HG03354 (cell line): Measurements from ENCODE around the gene PSKH1.
"Not testable (repeated sequence)": the region's sequence is repeated elsewhere in the genome, so short reads cannot be mapped to it uniquely, and the experiment has no call there.

Experiments used
- ATAC-seq: cut with Tn5 transposase; IDR thresholded peaks from one replicate; pipeline ENCODE4 v1.9.1; 2021; ENCODE audit warnings: mild to moderate bottlenecking; ENCODE audit not compliant: unreplicated experiment, poor library complexity, severe bottlenecking

Gene PSKH1

GRCh38 chr16:67884684-67885083 lies 8.4 kb upstream of the PSKH1 start, which contains the start of gene NRN1L:
Gene NRN1L, plus strand, starts transcription at chr16:67884885. Its CDS starts 19 bp downstream, at chr16:67884904.
- no peak for ATAC-seq

- no peak for ATAC-seq
Observed at GRCh38 chr16:67885545-67885944, 7.5 kb upstream of the PSKH1 start.

DNA sequence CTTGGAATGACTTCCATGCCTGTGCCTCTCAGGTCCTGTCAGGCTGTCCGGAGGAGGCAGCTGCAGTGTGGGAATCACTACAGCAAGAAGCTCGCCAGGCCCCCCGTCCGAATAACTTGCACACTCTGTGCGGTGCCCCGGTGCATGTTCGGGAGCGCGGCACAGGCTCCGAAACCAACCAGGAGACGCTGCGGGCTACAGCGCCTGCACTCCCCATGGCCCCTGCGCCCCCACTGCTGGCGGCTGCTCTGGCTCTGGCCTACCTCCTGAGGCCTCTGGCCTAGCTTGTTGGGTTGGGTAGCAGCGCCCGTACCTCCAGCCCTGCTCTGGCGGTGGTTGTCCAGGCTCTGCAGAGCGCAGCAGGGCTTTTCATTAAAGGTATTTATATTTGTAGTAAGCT lies 7.1 kb upstream of the PSKH1 start:
- no peak for ATAC-seq

GRCh38 chr16:67886387-67886786 lies 6.7 kb upstream of the PSKH1 start:
- ATAC-seq, result no peak

DNA sequence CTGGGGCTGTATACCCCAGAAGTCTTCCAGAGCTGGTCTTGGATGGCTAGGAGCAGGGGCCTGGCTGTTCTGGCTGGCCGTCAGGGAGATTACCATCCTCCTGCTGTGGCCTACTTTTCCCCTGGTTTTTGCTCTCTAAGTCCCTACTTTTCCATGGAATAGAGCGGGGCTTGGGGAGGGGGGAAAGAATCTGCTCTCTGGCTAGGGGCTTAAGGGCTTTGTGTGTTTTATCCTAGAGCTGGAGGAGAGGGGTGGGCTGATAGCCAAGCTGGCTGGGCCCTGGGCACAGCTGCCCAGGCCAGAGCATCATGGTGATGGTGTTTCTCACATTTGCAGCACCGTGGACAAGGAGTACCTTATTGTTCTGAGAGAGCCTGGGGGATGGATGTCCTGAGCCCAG lies 4.7 kb upstream of the PSKH1 start:
- no peak for ATAC-seq

- ATAC-seq, result no peak
Observed at GRCh38 chr16:67892375-67892774, 679 bp upstream of the PSKH1 start.

DNA sequence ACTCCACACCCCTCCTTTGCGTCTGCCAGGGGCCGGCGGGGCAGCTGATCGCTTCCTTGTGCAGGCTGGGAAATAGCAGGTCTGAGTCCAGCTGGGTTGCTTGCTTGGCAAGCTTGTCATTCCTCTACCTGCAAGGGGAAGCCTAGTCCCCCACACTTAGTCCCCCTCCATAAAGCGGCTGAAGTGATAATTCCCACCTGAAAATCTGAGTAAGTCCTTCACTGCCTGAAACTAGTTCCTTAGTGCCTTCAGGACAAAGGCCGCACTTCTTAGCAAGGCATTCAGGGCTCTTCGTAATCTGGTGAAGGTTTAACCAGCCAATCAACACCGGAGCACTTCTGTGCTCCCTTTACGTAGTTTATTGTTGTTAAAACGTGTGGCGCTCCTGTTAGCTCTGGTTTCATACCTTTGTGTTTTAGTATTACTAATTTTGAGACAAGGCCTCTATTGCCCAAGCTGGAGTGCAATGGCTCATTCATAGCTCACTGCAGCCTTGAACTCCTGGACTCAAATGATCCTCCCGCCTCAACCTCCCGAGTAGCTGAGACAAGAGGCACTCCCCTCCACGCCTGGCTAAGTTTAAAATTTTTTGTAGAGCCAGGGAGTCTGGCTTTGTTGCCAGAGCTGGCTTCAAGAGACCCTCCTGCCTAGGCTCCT lies 817 bp downstream of the PSKH1 start:
- ATAC-seq, result no peak

GRCh38 chr16:67897231-67897630 lies 4.2 kb downstream of the PSKH1 start:
- ATAC-seq, result no peak

- ATAC-seq, result no peak
Observed at GRCh38 chr16:67901734-67902133, 8.7 kb downstream of the PSKH1 start.

DNA sequence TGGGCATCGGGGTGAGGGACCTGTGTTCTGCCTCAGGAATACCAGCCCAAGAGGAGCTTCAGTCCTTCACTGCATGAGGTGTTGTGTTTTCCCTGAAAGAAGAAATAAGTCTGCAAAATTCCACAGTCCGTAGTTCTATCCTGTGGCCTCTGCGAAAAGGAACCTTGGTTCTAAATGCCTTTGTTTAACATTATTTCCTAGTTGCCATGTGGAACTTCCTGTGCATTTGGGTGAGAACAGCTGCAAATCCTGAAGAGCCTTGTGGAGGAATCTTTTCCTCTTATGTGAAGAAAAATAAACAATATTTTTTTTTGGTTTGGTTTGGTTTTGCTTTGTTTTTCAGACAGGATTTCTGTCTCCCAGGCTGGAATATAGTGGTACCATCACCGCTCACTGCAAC lies 9.8 kb downstream of the PSKH1 start:
- no peak for ATAC-seq

GRCh38 chr16:67907397-67908180 lies 14.5 kb downstream of the PSKH1 start:
- ATAC-seq, result no peak

- ATAC-seq, result no peak
Observed at GRCh38 chr16:67909056-67909742, 16.1 kb downstream of the PSKH1 start.

- no peak for ATAC-seq
Observed at GRCh38 chr16:67910158-67910557, 17.1 kb downstream of the PSKH1 start.

DNA sequence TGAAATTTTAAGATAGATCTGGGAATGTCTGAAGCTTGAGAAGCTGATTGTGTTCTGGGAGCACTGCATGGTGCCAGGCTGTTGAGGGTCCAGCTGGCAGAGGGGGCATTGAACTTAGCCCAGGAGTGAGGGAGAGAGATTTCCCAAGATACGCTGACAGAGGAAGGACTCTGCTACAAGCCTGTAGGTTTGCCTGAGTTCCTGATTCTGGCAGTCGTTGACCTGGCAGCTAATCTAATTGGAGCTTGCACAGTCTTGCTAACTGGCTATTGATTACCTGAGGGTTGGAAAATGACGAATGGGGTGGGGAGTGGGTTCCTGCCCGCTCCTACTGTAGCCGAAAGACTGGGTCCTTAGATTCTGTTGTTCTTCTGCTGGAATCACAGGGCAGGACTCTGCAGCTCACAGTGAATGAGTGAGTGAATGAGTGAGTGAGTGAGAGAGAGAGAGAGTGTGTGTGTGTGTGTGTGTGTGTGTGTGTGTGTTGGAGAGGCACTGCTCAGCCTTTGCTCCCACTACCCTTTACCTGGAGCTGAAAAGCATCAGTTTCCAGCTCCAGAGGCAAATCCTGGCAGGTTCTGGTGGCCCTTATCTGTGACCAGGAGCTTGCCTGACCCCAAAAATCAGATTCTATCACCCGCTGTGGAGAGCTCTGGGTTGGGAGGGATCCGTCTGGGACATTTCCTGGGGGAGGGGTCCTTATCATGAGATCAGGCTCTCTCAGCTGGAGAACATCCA lies 21.9 kb downstream of the PSKH1 start:
- no peak for ATAC-seq

DNA sequence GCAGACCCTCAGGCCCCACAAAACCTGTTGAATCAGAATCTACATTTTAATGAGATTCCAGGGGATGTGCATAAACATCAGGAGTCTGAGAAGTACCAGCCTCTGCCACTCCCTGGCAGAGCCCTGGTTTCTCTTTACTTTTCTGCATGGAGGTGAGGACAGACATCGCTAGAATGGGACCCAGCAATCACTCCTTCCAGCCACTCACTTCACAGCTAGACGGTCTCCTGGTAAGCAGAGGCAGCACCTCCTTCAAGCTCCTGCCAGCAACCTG lies 22.4 kb downstream of the PSKH1 start:
- ATAC-seq, result not testable (repeated sequence)

DNA sequence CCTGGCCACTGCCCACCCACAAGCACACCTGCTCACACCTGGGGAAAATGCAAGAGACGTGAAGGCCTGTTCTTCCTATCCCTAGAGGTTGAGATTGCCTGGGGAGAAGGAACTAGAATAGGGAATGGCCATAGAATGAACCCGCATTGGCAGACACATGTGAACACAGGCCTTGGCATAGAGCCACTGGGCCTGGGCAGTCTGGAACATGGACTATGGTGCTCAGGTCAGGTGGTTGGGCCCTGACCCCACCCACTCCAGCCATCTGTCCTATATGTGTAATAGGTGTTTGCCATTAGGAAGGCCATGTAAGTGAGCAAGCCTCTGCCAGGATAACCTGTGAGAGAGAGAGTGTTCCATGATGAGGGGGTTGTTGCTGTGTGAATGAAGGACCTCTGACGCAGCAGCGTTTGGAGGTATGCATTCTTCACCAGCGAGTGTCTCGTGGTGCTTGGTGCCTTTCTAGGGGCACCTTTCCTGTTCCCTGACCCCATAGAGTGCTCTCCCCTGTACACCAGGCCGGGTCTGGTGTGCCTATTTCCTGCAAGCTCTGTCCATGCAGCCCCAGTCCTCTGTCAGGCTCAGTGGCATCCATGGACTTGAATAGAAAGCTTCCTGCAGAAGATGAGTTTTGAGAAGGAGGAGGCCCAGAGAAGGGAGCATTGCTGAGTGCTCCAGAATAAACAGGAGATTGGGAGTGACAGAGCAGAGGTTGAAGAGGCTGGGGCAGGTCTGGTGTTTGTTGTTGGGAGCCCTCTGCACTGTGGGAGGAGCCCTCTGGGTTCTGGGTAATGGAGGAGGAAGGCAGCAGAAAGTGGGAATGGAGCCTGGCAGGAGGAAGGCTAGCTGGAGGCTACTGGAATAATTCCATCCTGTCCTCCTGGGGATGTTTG lies 23.0 kb downstream of the PSKH1 start:
- no peak for ATAC-seq

- no peak for ATAC-seq
Observed at GRCh38 chr16:67917140-67917851, 24.2 kb downstream of the PSKH1 start.

DNA sequence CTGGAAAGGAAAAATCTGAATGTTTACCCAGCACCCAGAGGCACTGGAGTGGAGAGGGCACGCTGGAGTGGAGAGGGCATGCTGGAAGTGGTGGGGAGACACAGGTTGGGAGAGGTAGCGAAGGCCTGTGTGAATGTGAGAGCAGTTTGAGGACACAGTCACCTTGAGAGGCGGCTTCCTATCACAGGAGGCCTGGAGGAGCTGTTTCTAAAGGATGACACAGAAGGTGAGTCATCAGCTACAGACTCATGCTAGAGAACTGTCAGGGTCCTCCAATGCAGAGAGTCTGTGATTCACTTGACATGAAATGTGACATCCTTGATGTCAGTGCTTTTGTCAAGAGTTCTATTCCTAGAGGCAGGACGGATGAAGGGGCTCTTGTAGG lies 24.8 kb downstream of the PSKH1 start:
- ATAC-seq, result no peak
